ENCODE data around the gene CSTPP1.

The CSTPP1 gene

GRCh38 chr11:47144541-47144940 lies 208.0 kb downstream of the CSTPP1 start:
- DNase-seq = no peak

GRCh38 chr11:47147250-47147649 lies 210.7 kb downstream of the CSTPP1 start:
- DNase-seq = no peak

DNA sequence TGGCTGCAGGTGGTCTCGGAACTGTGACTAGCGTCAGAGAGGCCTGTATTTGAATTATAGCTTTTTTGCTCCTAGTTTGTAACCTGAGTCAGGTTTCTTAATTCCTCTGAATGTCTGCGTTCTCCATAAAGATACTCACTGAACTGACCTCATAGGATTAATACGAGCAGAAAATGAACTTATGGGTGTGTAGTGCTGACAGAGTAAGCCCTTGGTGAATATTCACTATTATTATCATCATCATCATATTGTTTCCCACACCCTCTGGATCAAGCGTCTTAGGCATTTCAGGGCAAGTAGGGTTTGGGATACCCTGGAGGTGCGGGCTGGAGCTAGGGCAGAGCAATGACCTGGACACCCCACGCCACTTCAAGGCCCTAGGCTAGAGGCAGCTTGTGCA lies 211.1 kb downstream of the CSTPP1 start:
- DNase-seq = no peak

- no peak for DNase-seq
Observed at GRCh38 chr11:47148270-47148669, 211.7 kb downstream of the CSTPP1 start.

DNA sequence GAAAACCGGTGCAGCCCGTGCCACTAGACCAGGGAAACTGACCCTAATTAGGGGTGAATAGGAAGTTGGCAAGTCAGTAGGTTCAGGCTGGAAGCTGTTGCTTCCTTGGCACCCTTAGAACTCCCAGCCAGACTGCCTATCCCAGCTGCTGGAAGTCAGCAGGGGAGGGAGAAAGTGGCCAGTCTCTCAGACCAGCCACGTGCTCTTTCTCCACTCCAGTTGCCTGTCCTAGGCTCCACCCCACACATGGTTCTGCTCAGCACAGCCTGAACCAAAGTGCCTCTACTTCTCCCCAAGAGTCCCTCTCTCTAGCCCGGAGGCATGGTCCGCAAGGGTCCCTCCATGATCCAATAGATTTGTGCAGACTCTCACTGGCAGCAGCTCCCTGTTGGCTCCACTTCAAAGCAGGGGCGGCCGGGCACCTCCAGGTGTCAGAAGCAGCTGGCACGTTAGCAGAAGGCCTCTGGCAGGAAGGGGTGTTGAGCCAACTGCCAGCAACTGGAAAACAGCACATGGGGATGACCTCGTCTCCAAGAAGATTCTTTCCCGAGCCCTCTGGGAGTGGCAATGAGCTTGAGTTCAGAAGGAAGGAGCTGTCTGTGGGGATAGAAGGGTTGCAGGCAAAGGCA lies 212.5 kb downstream of the CSTPP1 start:
- DNase-seq = no peak

- no peak for DNase-seq
Observed at GRCh38 chr11:47149782-47150181, 213.2 kb downstream of the CSTPP1 start.

GRCh38 chr11:47152126-47152952 lies 215.8 kb downstream of the CSTPP1 start:
- no peak for DNase-seq

GRCh38 chr11:47152953-47153950 lies 216.7 kb downstream of the CSTPP1 start:
- DNase-seq = peak; percentile 27

- DNase-seq = no peak
Observed at GRCh38 chr11:47154616-47155570, 218.3 kb downstream of the CSTPP1 start.

- DNase-seq = no peak
Observed at GRCh38 chr11:47155879-47156278, 219.3 kb downstream of the CSTPP1 start.

GRCh38 chr11:47156333-47156732 lies 219.8 kb downstream of the CSTPP1 start:
- DNase-seq = no peak

DNA sequence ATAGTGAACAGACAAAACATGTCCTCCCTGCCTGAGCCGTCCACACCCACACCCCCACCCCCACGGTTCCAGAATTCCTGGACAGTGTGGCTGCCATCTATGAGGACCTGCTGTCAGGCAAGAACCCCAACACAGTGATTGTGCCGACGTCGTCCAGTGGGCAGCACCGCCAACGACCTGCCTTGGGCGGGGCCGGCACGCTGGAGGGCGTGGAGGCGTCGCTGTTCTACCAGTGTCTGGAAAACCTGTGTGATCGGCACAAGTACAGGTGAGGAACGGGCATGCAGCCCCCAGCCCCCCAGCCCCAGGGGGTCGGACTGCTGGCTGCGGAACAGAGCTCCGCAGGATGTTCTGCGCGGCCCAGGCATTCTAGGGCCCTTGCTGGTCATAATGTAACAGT lies 220.4 kb downstream of the CSTPP1 start:
- no peak for DNase-seq

GRCh38 chr11:47157805-47158204 lies 221.2 kb downstream of the CSTPP1 start:
- DNase-seq = no peak

DNA sequence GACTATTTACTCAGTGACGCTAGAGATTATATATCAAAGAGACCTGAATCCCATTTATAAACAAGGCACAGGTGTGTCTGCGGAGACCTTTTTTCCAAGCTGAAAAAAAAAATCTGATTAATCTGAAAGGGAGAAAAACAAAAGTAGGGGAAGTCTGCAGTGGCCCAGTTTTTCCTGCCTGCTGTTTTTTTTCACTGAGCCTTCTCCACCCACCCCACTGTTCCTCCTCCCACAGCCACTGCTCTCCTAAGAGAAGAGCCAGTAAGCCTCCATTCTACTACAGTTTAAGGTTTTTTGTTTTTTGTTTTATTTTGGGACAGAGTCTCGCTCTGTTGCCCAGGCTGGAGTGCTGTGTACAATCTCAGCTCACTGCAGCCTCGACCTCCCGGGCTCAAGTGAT lies 221.7 kb downstream of the CSTPP1 start:
- DNase-seq = no peak

- no peak for DNase-seq
Observed at GRCh38 chr11:47160753-47161133, 224.2 kb downstream of the CSTPP1 start.

DNA sequence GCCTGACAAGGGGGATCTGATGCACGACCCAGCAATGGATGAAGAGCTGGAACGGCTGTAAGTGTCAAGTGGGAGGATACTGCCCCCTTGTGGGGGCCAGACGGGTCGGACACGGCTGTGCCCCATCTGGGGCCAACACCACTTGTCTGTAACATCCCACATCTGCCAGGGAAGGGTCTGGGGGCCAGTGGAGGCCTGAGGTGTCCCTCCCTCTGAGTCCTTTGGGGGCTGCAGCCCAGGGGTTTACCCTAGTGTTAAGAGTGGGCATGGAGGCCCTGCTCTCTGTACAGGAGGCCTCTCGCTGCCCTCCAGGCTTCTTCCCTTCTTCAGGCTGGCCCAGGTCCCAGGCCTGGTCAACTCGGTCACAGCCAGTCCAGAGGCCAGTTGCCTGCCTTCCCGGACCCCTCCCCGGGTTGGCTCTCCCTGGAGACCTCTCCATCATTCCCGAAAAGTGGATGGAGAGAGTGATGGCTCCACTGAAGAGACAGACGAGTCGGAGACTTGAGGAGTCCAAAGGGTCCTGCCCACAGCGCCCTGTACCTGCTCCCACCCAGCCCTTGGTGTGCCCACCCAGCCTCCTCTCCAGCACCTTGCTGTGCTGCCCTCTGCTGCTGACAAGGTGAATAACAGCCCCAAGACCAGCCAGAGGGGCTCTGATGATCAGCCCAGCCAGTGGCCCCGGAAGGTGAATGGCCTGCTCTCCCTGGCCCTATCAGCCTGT lies 224.7 kb downstream of the CSTPP1 start:
- peak; percentile 47 for DNase-seq

GRCh38 chr11:47161890-47162289 lies 225.3 kb downstream of the CSTPP1 start:
- no peak for DNase-seq

GRCh38 chr11:47162426-47162825 lies 225.9 kb downstream of the CSTPP1 start:
- no peak for DNase-seq

GRCh38 chr11:47163193-47163592 lies 226.6 kb downstream of the CSTPP1 start:
- DNase-seq = no peak

GRCh38 chr11:47163898-47164297 lies 227.3 kb downstream of the CSTPP1 start:
- DNase-seq = no peak

- DNase-seq = no peak
Observed at GRCh38 chr11:47164321-47164720, 227.8 kb downstream of the CSTPP1 start.

Measured in activated T-cell treated with anti-CD3 and anti-CD28 coated beads for 4 hours (primary cell).